Measurements from ENCODE around the gene KCNH2.

KCNH2 gene

GRCh38 chr7:150940431-150941102 lies 37.6 kb downstream of the KCNH2 start:
- TF ChIP-seq, protein P1, sequence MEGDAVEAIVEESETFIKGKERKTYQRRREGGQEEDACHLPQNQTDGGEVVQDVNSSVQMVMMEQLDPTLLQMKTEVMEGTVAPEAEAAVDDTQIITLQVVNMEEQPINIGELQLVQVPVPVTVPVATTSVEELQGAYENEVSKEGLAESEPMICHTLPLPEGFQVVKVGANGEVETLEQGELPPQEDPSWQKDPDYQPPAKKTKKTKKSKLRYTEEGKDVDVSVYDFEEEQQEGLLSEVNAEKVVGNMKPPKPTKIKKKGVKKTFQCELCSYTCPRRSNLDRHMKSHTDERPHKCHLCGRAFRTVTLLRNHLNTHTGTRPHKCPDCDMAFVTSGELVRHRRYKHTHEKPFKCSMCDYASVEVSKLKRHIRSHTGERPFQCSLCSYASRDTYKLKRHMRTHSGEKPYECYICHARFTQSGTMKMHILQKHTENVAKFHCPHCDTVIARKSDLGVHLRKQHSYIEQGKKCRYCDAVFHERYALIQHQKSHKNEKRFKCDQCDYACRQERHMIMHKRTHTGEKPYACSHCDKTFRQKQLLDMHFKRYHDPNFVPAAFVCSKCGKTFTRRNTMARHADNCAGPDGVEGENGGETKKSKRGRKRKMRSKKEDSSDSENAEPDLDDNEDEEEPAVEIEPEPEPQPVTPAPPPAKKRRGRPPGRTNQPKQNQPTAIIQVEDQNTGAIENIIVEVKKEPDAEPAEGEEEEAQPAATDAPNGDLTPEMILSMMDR (conservative IDR thresholded peaks at IDR 0.05; ENCODE audit: control insufficient read depth, insufficient read depth, low read depth, low read length), result no peak
- H3K4me3 ChIP-seq (ENCODE audit: control insufficient read depth, low read depth, low read length), result no peak overlapping the region
- no peak for DNase-seq (ENCODE audit: low read depth)

- TF ChIP-seq, protein P1 (conservative IDR thresholded peaks at IDR 0.05; ENCODE audit: control insufficient read depth, insufficient read depth, low read depth, low read length), result no peak
- no peak for DNase-seq (ENCODE audit: low read depth)
- H3K4me3 ChIP-seq (ENCODE audit: control insufficient read depth, low read depth, low read length), result no peak overlapping the region
Observed at GRCh38 chr7:150939466-150939865, 38.7 kb downstream of the KCNH2 start.

GRCh38 chr7:150939052-150939451 lies 39.1 kb downstream of the KCNH2 start:
- DNase-seq (ENCODE audit: low read depth), result no peak
- TF ChIP-seq, protein P1 (conservative IDR thresholded peaks at IDR 0.05; ENCODE audit: control insufficient read depth, insufficient read depth, low read depth, low read length), result no peak

GRCh38 chr7:150938566-150938965 lies 39.6 kb downstream of the KCNH2 start:
- peak; percentile 2 for DNase-seq (ENCODE audit: low read depth)
- TF ChIP-seq, protein P1 (conservative IDR thresholded peaks at IDR 0.05; ENCODE audit: control insufficient read depth, insufficient read depth, low read depth, low read length), result no peak
- H3K4me3 ChIP-seq (ENCODE audit: control insufficient read depth, low read depth, low read length), result no peak overlapping the region

More at GRCh38 chr7:150939052-150939451, 39.1 kb downstream of the KCNH2 start:
- H3K4me3 ChIP-seq (ENCODE audit: control insufficient read depth, low read depth, low read length), result no peak overlapping the region

DNA sequence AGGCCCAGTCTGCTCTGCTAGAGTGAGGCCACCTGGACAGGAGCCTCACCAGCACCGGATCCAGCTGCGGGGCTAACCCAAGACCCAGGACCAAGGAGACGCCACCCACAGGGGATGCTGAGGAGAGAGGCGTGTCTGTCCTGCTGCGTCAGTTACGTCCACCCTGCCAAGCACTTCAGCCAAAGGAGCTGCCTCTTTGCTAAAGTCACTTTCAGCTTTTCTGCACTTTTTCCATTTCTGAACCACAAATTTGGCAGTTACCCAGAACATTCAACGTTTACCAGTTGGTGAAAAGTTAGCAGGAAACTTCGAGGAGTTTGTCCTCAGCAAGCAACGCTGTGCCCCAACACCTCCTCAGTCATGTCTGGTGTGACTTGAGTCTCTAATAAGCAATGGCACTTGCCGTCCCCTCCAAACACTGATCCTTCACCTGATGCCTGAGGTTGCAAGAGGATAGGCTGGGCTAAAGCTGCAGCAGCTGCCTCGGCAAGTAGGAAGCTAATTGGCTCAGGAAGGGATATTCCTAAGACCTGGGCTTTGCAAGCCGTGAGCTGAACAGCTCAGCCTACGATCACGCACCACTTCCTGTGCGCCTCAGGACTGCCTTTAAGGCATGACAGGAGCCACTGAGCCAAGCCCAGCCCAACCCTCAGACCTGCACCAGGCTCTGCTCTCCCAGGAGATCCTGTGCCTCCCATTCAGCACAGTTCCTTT lies 40.1 kb downstream of the KCNH2 start:
- peak; percentile 39 for DNase-seq (ENCODE audit: low read depth)
- TF ChIP-seq, protein P1 (conservative IDR thresholded peaks at IDR 0.05; ENCODE audit: control insufficient read depth, insufficient read depth, low read depth, low read length), result no peak
- H3K4me3 ChIP-seq (ENCODE audit: control insufficient read depth, low read depth, low read length), result no peak overlapping the region

DNA sequence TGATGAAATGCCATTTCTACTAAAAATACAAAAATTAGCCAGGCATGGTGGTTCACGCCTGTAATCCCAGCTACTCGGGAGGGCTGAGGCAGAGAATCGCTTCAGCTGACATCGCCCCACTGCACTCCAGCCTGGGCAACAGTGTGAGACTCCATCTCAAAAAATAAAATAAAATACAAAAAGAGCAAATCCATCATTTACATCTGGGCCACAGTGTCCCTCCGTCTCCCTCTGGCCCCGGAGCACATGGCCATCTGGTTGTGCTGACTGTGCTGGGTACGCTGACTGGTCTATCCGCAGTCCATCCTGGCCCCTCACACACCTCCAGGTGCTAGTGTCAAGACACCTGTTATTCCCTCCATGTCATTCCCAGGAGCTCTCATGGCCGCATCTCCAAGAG lies 42.1 kb downstream of the KCNH2 start:
- TF ChIP-seq, protein P1 (conservative IDR thresholded peaks at IDR 0.05; ENCODE audit: control insufficient read depth, insufficient read depth, low read depth, low read length), result no peak
- no peak overlapping the region for H3K4me3 ChIP-seq (ENCODE audit: control insufficient read depth, low read depth, low read length)
- no peak for DNase-seq (ENCODE audit: low read depth)

Measured in fibroblast of mammary gland (primary cell).